ENCODE data around the gene ITGB8.

ITGB8 gene

GRCh38 chr7:20447021-20447650 lies 116.4 kb downstream of the ITGB8 start:
- Histone ChIP-seq H3K27me3 (no peaks in the 10 kb centered on the region), H3K4me3 (no peak overlapping the region), H3K4me1 (no peaks in the 10 kb centered on the region), H4K20me1 (no peaks in the 10 kb centered on the region), H3K9me3 (no peaks in the 10 kb centered on the region), H3K27ac (no peak overlapping the region), H3K9ac (no peak overlapping the region), H3K4me2 (no peak overlapping the region), H3K36me3 (no peaks in the 10 kb centered on the region)
- TF ChIP-seq Cebpa-rat (IDR thresholded peaks at IDR 0.05): no peak

GRCh38 chr7:20449176-20449575 lies 118.5 kb downstream of the ITGB8 start:
- Histone ChIP-seq H3K9ac (no peak overlapping the region), H3K4me2 (no peak overlapping the region), H3K27me3 (no peaks in the 10 kb centered on the region), H3K27ac (no peak overlapping the region), H3K4me3 (no peak overlapping the region), H3K36me3 (no peaks in the 10 kb centered on the region), H3K9me3 (no peaks in the 10 kb centered on the region), H4K20me1 (no peaks in the 10 kb centered on the region), H3K4me1 (no peaks in the 10 kb centered on the region)
- TF ChIP-seq Cebpa-rat (IDR thresholded peaks at IDR 0.05): no peak

GRCh38 chr7:20450536-20450935 lies 119.8 kb downstream of the ITGB8 start:
- H3K4me3 ChIP-seq: no peak overlapping the region
- no peak overlapping the region for H3K27ac ChIP-seq
- no peak overlapping the region for H3K4me2 ChIP-seq
- H4K20me1 ChIP-seq: no peaks in the 10 kb centered on the region
- no peak overlapping the region for H3K9ac ChIP-seq
- TF ChIP-seq Cebpa-rat (IDR thresholded peaks at IDR 0.05): no peak
- no peaks in the 10 kb centered on the region for H3K4me1 ChIP-seq
- H3K27me3 ChIP-seq: no peaks in the 10 kb centered on the region
- H3K36me3 ChIP-seq: no peaks in the 10 kb centered on the region
- H3K9me3 ChIP-seq: no peaks in the 10 kb centered on the region

GRCh38 chr7:20454202-20454601 lies 123.5 kb downstream of the ITGB8 start:
- Histone ChIP-seq H3K4me3 (no peak overlapping the region), H3K27ac (no peak overlapping the region), H3K4me1 (no peaks in the 10 kb centered on the region), H3K9ac (no peak overlapping the region), H3K4me2 (no peak overlapping the region), H3K36me3 (no peaks in the 10 kb centered on the region), H3K27me3 (no peaks in the 10 kb centered on the region), H4K20me1 (no peaks in the 10 kb centered on the region), H3K9me3 (no peaks in the 10 kb centered on the region)
- no peak for TF ChIP-seq Cebpa-rat (IDR thresholded peaks at IDR 0.05)

GRCh38 chr7:20456701-20457100 lies 126.0 kb downstream of the ITGB8 start:
- no peak overlapping the region for H3K9ac ChIP-seq
- H3K36me3 ChIP-seq: no peaks in the 10 kb centered on the region
- TF ChIP-seq Cebpa-rat (IDR thresholded peaks at IDR 0.05): no peak
- no peaks in the 10 kb centered on the region for H3K4me1 ChIP-seq
- no peak overlapping the region for H3K4me2 ChIP-seq
- H3K27ac ChIP-seq: no peak overlapping the region
- H4K20me1 ChIP-seq: no peaks in the 10 kb centered on the region
- H3K4me3 ChIP-seq: no peak overlapping the region
- H3K27me3 ChIP-seq: no peaks in the 10 kb centered on the region
- no peaks in the 10 kb centered on the region for H3K9me3 ChIP-seq

GRCh38 chr7:20458521-20458920 lies 127.8 kb downstream of the ITGB8 start:
- H4K20me1 ChIP-seq: no peaks in the 10 kb centered on the region
- H3K4me3 ChIP-seq: no peak overlapping the region
- no peaks in the 10 kb centered on the region for H3K4me1 ChIP-seq
- no peak overlapping the region for H3K4me2 ChIP-seq
- H3K9me3 ChIP-seq: no peaks in the 10 kb centered on the region
- H3K27me3 ChIP-seq: no peaks in the 10 kb centered on the region
- H3K27ac ChIP-seq: no peak overlapping the region
- no peak overlapping the region for H3K9ac ChIP-seq
- TF ChIP-seq Cebpa-rat (IDR thresholded peaks at IDR 0.05): no peak; the same call in 1 of the 2 replicates
- H3K36me3 ChIP-seq: no peaks in the 10 kb centered on the region

GRCh38 chr7:20459419-20459818 lies 128.7 kb downstream of the ITGB8 start:
- Histone ChIP-seq H3K9me3 (no peaks in the 10 kb centered on the region), H3K27ac (no peak overlapping the region), H3K36me3 (no peaks in the 10 kb centered on the region), H3K4me3 (no peak overlapping the region), H3K27me3 (no peaks in the 10 kb centered on the region), H3K4me2 (no peak overlapping the region), H4K20me1 (no peaks in the 10 kb centered on the region), H3K9ac (no peak overlapping the region), H3K4me1 (no peaks in the 10 kb centered on the region)
- no peak for TF ChIP-seq Cebpa-rat (IDR thresholded peaks at IDR 0.05)

GRCh38 chr7:20464891-20465290 lies 134.2 kb downstream of the ITGB8 start:
- Histone ChIP-seq H3K27me3 (no peaks in the 10 kb centered on the region), H3K4me3 (no peak overlapping the region), H3K4me1 (no peaks in the 10 kb centered on the region), H3K4me2 (no peak overlapping the region), H3K9me3 (no peaks in the 10 kb centered on the region), H3K9ac (no peak overlapping the region), H3K36me3 (no peaks in the 10 kb centered on the region), H4K20me1 (no peaks in the 10 kb centered on the region), H3K27ac (no peak overlapping the region)
- TF ChIP-seq Cebpa-rat (IDR thresholded peaks at IDR 0.05): no peak
